Skeletal muscle cell (primary cell): ENCODE results near the gene BMERB1.

Experiments
- DNase-seq: peaks from one replicate; pipeline ENCODE4 v3.0.0-alpha.2; 2010; ENCODE audit warnings: low read depth
- H3K4me3 ChIP-seq: 2 replicates; pipeline ENCODE4 v1.5.1; 2011; ENCODE audit warnings: low read depth, mild to moderate bottlenecking, control low read depth, low read length, moderate library complexity

BMERB1 gene

DNA sequence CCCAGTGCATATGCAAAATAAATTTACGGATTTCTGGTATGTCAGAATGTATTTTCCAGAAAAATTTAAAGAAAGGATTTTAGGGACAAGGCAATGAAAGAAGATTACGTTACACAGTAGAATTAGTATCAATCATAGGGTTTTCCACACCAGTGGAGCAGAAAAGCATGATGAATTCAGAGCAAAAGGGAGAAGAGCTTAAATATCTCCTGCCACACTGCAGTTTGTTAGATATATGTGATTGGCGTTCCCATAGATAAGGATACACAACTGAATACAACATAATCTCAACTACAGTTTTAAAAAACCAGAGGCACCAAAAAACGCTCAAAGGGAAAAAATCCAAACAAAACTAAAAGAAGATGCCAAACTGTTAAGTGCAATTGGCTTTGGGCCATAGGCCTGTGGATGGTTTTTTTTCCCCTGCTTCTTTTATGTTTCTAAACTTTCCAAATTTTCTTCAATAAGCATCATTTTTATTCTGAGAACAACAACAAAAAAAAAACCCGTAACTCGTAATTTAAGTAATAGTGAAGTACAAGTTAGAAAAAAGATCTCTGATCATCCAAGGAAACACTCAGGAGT, 186.3 kb downstream of the BMERB1 start:
- no peak for DNase-seq
- no peak overlapping the region for H3K4me3 ChIP-seq

DNA sequence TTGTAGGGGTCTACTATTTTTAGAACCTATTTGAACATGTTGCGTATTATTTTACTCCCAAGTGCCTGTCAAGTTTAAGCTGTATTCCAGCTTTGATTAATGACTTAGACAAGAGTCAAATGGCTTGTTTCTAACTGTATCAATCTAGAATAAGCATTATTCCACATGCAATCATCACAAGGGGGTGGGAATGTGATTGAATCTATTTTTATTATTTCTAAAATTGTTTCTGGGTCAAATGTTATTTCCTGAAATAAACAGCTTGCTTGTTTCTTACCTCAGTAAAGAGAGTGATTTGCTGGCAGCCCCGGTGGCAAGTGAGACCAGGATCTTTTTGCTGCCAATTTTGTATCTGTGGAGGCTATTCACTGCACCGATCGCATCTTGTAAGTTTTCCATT, 187.1 kb downstream of the BMERB1 start:
- DNase-seq = no peak
- H3K4me3 ChIP-seq = no peak overlapping the region

DNA sequence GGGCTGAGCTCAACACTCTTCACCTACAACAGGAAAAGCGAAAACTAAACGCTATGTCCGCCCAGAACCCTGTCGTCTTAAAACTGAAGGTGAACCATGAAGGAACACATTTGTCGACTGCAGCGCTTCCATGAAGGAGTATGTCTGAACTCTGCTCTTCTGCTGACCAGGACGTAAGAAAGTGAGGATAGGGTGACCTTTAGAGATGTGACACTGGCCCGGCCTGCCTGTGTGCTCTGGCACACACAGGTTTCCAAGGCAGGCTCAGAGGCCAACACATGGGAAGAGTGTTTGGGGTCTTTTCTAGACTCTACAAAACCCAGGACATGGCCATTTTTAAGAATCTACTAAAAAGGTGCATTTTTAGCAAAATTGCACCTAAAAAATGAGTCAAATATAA, 187.5 kb downstream of the BMERB1 start:
- no peak for DNase-seq
- no peak overlapping the region for H3K4me3 ChIP-seq

DNA sequence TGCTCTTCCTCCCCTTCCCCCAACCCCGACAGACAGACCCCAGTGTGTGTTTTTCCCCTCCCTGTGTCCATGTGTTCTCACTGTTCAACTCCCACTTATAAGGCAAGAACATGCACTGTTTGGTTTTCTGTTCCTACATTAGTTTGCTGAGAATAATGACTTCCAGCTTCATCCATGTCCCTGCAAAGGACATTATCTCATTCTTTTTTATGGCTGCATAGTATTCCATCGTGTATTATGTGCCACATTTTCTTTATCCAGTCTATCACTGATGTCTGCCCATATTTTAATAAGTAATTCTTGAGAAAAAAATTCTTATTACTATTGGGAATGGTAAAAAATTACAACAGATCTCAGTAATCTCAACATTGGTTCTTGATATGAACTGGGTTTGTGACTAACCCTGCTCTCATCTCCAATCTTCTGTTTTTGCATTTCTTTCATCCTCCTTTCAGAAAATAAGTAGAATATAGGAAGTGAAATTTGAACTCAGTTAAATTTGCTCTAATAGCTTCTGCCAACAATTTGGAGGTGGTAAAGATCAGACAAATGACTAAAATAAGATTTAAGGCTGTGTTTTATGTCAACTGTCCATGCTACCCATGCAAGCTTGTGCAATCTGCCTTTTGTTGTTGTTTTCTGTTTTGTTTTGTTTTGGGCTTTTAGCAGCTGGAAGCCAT, 197.5 kb downstream of the BMERB1 start:
- H3K4me3 ChIP-seq = no peak overlapping the region
- DNase-seq = no peak

DNA sequence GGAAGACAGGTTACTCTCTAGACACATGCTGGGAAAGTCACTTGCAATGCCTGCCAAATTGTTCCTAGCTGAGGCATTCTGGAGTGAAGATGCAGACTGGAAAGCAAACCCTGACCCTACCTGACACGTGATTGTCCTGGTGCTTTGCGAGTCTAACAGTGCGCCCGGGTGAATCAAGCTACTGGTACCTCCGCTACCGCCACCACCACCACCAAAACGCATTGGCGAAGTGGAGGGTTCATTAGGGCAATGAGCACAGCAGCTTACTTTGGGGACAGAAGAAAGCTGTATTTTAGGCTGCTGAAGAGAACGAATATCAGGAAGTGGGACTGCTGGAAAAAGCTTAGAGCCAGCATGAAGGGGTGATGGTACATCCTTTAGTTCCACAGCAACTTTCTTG, 201.5 kb downstream of the BMERB1 start:
- no peak for DNase-seq
- H3K4me3 ChIP-seq = no peak overlapping the region

DNA sequence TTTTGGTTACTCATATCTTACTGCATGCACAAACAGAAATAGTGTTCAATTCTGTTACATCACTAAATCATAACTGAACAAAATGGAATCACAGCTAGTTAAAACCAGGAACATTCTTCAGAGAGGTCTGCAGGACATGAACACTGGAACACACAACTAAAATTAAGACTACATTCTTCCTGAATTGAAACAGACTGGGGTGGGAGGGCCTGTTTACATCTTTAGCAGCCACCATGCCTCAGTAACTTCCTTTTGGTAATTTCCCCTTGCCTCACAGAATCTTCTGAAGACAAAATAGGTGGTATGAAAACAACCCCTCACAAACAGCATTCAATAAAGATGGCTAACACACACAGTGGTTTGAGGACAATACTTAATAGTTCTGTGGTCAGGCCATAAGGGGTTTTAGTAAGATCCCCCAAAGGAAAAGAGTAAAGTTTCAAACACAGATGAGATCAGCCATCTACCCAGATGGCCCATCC, 202.0 kb downstream of the BMERB1 start:
- no peak overlapping the region for H3K4me3 ChIP-seq
- DNase-seq = no peak
